Cardiac ventricle fibroblast (primary cell): Measurements from ENCODE around the gene NOBOX. TPM values are rescaled to one million over a fixed set of nuclear protein-coding genes. Genes with fewer than 3 reads are reported as not detected.

Experiments used
- total RNA-seq: library from RNA; depleted of rRNA; stranded (reverse); fragments of >200 nt; gene quantifications from 2 replicates; pipeline ENCODE4 v1.2.3, GENCODE V29; 2015

NOBOX gene
- total RNA-seq = not detected in 2 replicates

DNA sequence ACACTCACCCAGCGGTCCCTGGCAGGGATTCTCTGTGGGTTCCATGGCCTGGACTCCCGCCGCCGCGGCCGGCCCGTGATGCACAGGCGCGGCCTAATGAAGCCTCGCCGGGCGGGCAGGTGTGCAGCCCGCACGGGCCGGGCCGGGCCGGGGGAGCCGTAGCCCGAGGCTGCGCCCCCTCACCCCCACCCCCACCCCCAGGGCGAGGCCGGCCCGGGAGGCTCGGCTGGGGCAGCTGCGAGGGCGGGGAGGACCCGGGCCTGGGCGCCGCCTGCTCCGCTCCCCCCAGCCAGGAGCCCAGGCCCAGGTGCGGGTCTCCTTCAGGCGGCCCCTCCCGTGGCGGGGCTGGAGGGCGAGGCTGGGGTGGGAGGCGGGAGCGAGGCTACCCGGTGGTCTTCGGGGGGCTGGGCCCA, at the start of gene NOBOX:
Gene NOBOX, minus strand, starts transcription at position 45 of the 413 bp plus-strand sequence.

DNA sequence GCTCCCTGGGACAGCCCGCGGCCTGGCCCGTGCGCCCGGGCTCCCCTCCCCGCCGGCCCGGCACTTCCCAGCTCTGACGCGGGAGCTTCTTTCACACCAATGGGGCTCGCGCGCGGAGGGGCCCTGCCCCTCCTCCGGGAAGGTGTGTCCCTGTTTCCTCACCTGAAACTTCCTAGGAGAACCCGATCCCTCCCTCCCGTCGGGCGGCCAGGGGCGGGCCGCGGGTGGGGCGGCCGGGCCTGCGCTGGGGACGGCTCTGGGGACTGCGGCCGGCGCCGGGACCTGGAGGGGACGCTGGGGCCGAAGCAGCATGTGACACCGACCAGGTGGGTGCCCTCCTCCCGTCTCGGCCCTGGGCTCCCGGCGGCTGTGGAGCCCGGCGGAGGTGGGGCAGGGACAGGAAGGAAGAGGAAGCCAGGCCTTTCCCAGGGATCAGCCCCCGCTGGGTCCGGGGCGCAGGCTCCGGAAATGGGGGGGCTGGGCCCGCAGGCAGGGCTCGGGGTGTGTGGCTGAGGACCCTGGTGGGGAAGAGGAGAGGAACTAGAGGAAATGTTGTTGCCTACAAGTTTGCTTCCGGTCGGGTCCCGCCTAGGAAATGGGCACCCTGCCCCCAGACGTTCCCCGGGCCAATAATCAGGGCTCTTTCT, 48.2 kb downstream of the NOBOX start, which contains the start of gene ARHGEF5:
Gene ARHGEF5, plus strand, starts transcription at position 227 of the 647 bp plus-strand sequence. CDS start 7,268 bp downstream, outside the sequence.

Other genes with a start within 250 kb of the NOBOX start
- 0.44 TPM in 1 of 2 replicates, not detected in the other for gene CTAGE4, start 220.2 kb downstream of the NOBOX start, total RNA-seq
- gene ARHGEF35, start 207.9 kb downstream of the NOBOX start, total RNA-seq = 1.7 and 2.9 TPM in 2 replicates
- 0.12 TPM in 1 of 2 replicates, not detected in the other for gene OR2A42, start 164.1 kb downstream of the NOBOX start, total RNA-seq
- gene OR2A7, start 138.9 kb downstream of the NOBOX start, total RNA-seq = 0.20 and 1.3 TPM in 2 replicates
- gene CTAGE8, start 134.4 kb downstream of the NOBOX start, total RNA-seq = 0.10 TPM in 1 of 2 replicates, not detected in the other
- gene OR2A1, start 91.3 kb downstream of the NOBOX start, total RNA-seq = 0.05 TPM in 1 of 2 replicates, not detected in the other
- 2.2 and 2.8 TPM in 2 replicates for gene ARHGEF5, start 48.3 kb downstream of the NOBOX start, total RNA-seq